Psoas muscle (tissue), 8 donors: ENCODE measurements around the gene GRAMD1B. TPM values are rescaled to one million over a fixed set of nuclear protein-coding genes. Genes with fewer than 3 reads are reported as not detected.

Source experiments
- ATAC-seq, 4 donors: fragments of 200-7000 bp; cut with Tn5 transposase; one replicate each; pipeline ENCODE4 v1.9.1; 2020; ENCODE audit warnings: moderate library complexity in 3 of 4, mild to moderate bottlenecking in 2 of 4
- DNase-seq, 2 donors: peaks; one replicate each; pipeline ENCODE4 v3.0.0-alpha.2; 2020
- H3K27ac ChIP-seq: fragments of 200-600 bp; one replicate; pipeline ENCODE4 v1.8.0; 2022
- H3K27me3 ChIP-seq, 3 donors: fragments of 200-600 bp in 1 of 3; one replicate each; pipeline versions ENCODE4 v1.6.1 to v1.8.0; 2013 to 2022; ENCODE audit warnings: low read length in 2 of 3, mild to moderate bottlenecking in 2 of 3, moderate library complexity in 1 of 3; ENCODE audit not compliant: insufficient read depth in 3 of 3
- H3K36me3 ChIP-seq, 2 donors: fragments of 200-600 bp in 1 of 2; one replicate each; pipeline versions ENCODE4 v1.6.1 to v1.8.0; 2013 to 2022; ENCODE audit warnings: low read depth in 1 of 2, mild to moderate bottlenecking in 1 of 2, moderate library complexity in 1 of 2; ENCODE audit not compliant: insufficient read depth in 1 of 2
- H3K4me1 ChIP-seq: fragments of 200-600 bp; one replicate; pipeline ENCODE4 v1.8.0; 2022
- H3K4me3 ChIP-seq: fragments of 200-600 bp; one replicate; pipeline ENCODE4 v1.8.0; 2022; ENCODE audit warnings: mild to moderate bottlenecking
- H3K9me3 ChIP-seq: fragments of 200-600 bp; one replicate; pipeline ENCODE4 v1.8.0; 2022
- CTCF ChIP-seq: fragments of 200-600 bp; IDR thresholded peaks from one replicate; pipeline ENCODE4 v1.8.0; 2022; ENCODE audit warnings: antibody characterized with exemption
- WGBS, 3 donors: extraction: QIAGEN DNeasy Blood & Tissue Kit; methylation state at CpG; one replicate each; pipeline versions ENCODE4 v1.1.6 to v1.1.7; 2013; 5-methylcytosine and 5-hydroxymethylcytosine counted together
- intact Hi-C, 2 donors: fragments of 100-400 bp; cut with DNase I; formaldehyde crosslinking; loops; one replicate each; pipeline versions ENCODE4 v1.11.0 to v1.14.2; 2022
- polyA plus RNA-seq, 3 donors: library from polyadenylated mRNA; stranded (reverse); fragments of 200-250 nt; gene quantifications; one replicate each; pipeline ENCODE4 v1.2.3, GENCODE V29; 2013
- total RNA-seq, 4 donors: library from RNA; stranded (reverse); fragmentation: NEBNext Ultra II Directional in 2 of 4; extraction: Animal tissue kit (Norgen Biotek cat#: 25700) in 2 of 4; gene quantifications; one replicate each; pipeline versions ENCODE4 v1.2.1 to v1.2.4, GENCODE V29; 2021 to 2023
- donor health status: healthy with polysubstance abuse.
- donor health status: DM: no; HTN: no; CAD: no; lungs with moderate emphysema.
- donor health status: Bipolar disorder and iron deficiency.
- donor health status: healthy.
- donor health status: DM: yes; HTN: yes; CAD: no.
- donor health status: DM: no; HTN: no; CAD: no.
- donor health status: DM: no; HTN: no; CAD: no.
- donor health status: DM: yes; HTN: yes; CAD: no.

Gene GRAMD1B
- total and polyA plus RNA-seq, 7 donors = 0.67 to 24.0 (median 6.8) TPM

GRCh38 chr11:123521001-123521400, 90.9 kb downstream of the GRAMD1B start:
- no peak overlapping the region for H3K27ac ChIP-seq
- no peaks in the 10 kb centered on the region for H3K9me3 ChIP-seq
- peaks cover 0 to 3% (median 0%) of the 10 kb centered on the region in 3 donors for H3K27me3 ChIP-seq
- WGBS, 3 donors = 69 to 71% (median 71%) methylated on average over 3 of the region's 3 CpGs
- no peak overlapping the region for H3K4me3 ChIP-seq
- intact Hi-C loops = no loop called here
- no peak for TF ChIP-seq CTCF
- ATAC-seq = no peak
- no peaks in the 10 kb centered on the region for H3K4me1 ChIP-seq
- H3K36me3 ChIP-seq = no peaks in the 10 kb centered on the region
- no peak for DNase-seq

- 79 to 87% (median 86%) methylated on average over 3 of the region's 3 CpGs for WGBS, 3 donors
Measured at GRCh38 chr11:123521930-123522329, 91.9 kb downstream of the GRAMD1B start.

GRCh38 chr11:123523539-123523938, 93.5 kb downstream of the GRAMD1B start:
- Histone ChIP-seq H3K27me3 (peaks cover 0 to 4% (median 3%) of the 10 kb centered on the region in 3 donors), H3K9me3 (no peaks in the 10 kb centered on the region), H3K4me1 (no peaks in the 10 kb centered on the region), H3K27ac (no peak overlapping the region), H3K4me3 (no peak overlapping the region), H3K36me3 (no peaks in the 10 kb centered on the region)
- intact Hi-C loops = no loop called here
- DNase-seq (no peak), ATAC-seq (no peak)
- 45 to 53% (median 52%) methylated on average over 2 of the region's 2 CpGs for WGBS, 3 donors
- TF ChIP-seq CTCF = no peak

More at GRCh38 chr11:123521930-123522329, 91.9 kb downstream of the GRAMD1B start:
- Histone ChIP-seq H3K27me3 (peaks cover 0 to 4% (median 2%) of the 10 kb centered on the region in 3 donors), H3K4me3 (no peak overlapping the region), H3K27ac (no peak overlapping the region), H3K9me3 (no peaks in the 10 kb centered on the region), H3K36me3 (no peaks in the 10 kb centered on the region), H3K4me1 (no peaks in the 10 kb centered on the region)
- intact Hi-C loops = no loop called here
- DNase-seq = no peak
- TF ChIP-seq CTCF = no peak
- no peak for ATAC-seq

- H3K27ac ChIP-seq = no peak overlapping the region
- peak in 1 of 4 donors; percentile 34 for ATAC-seq
- no peak for DNase-seq
- no peaks in the 10 kb centered on the region for H3K4me1 ChIP-seq
- H3K9me3 ChIP-seq = no peaks in the 10 kb centered on the region
- no peaks in the 10 kb centered on the region for H3K36me3 ChIP-seq
- WGBS, 3 donors = 36 to 50% (median 46%) methylated on average over 7 of the region's 7 CpGs
- intact Hi-C loops = no loop called here
- H3K4me3 ChIP-seq = no peak overlapping the region
- no peak for TF ChIP-seq CTCF
- peaks cover 0 to 4% (median 3%) of the 10 kb centered on the region in 3 donors for H3K27me3 ChIP-seq
Measured at GRCh38 chr11:123525097-123525496, 95.0 kb downstream of the GRAMD1B start.

GRCh38 chr11:123525511-123525918, 95.4 kb downstream of the GRAMD1B start:
- H3K27ac ChIP-seq = no peak overlapping the region
- no peak for DNase-seq

More at GRCh38 chr11:123525511-123525918, 95.4 kb downstream of the GRAMD1B start:
- Histone ChIP-seq H3K27me3 (peaks cover 0 to 4% (median 3%) of the 10 kb centered on the region in 3 donors), H3K4me3 (no peak overlapping the region), H3K36me3 (no peaks in the 10 kb centered on the region), H3K9me3 (no peaks in the 10 kb centered on the region), H3K4me1 (no peaks in the 10 kb centered on the region)
- intact Hi-C loops = no loop called here
- no peak for TF ChIP-seq CTCF
- ATAC-seq = no peak
- 27 to 36% (median 31%) methylated on average over 11 of the region's 11 CpGs for WGBS, 3 donors
